Activated CD4-positive, alpha-beta T cell treated with anti-CD3 and anti-CD28 coated beads for 36 hours (primary cell): ENCODE measurements around the gene OR2T5. TPM values are rescaled to one million over a fixed set of nuclear protein-coding genes. Genes with fewer than 3 reads are reported as not detected.
"Not testable (repeated sequence)": the region's sequence is repeated elsewhere in the genome, so short reads cannot be mapped to it uniquely, and the experiment has no call there.

Source experiments
- ATAC-seq: fragments of 200-7000 bp; cut with Tn5 transposase; one replicate; pipeline ENCODE4 v1.10.0; 2021; ENCODE audit warnings: mild to moderate bottlenecking, moderate library complexity
- CTCF ChIA-PET: fragments of 350-600 bp; sonication (Branson Sonifier 250); formaldehyde crosslinking; loops from one replicate; lab custom pipeline; 2021; ENCODE audit warnings: antibody characterized with exemption; lab: Charles Lee
- POLR2A ChIA-PET: fragments of 350-600 bp; sonication (Branson Sonifier 250); formaldehyde crosslinking; loops from one replicate; lab custom pipeline; 2021; ENCODE audit warnings: antibody characterized with exemption, inconsistent platforms; lab: Charles Lee
- DNase-seq: peaks from one replicate; pipeline ENCODE4 v3.0.0-alpha.2; 2020
- H3K27ac Mint-ChIP-seq: one replicate; pipeline ENCODE4 v1.8.0; 2021; ENCODE audit warnings: mixed read lengths
- H3K27me3 Mint-ChIP-seq: one replicate; pipeline ENCODE4 v1.8.0; 2021; ENCODE audit warnings: mixed read lengths
- H3K36me3 Mint-ChIP-seq: one replicate; pipeline ENCODE4 v1.8.0; 2021; ENCODE audit warnings: low read depth, mixed read lengths
- H3K4me1 Mint-ChIP-seq: one replicate; pipeline ENCODE4 v1.8.0; 2021; ENCODE audit warnings: mixed read lengths
- H3K4me3 Mint-ChIP-seq: one replicate; pipeline ENCODE4 v1.8.0; 2021; ENCODE audit warnings: mild to moderate bottlenecking, moderate library complexity, mixed read lengths
- H3K9me3 Mint-ChIP-seq: one replicate; pipeline ENCODE4 v1.8.0; 2021; ENCODE audit warnings: low read depth, mixed read lengths
- intact Hi-C, 2 experiments: fragments of 100-400 bp; cut with DNase I in 1 of 2; cut with micrococcal nuclease in 1 of 2; formaldehyde crosslinking; loops; one replicate each; pipeline versions ENCODE4 v1.14.2 to v1.15.1; 2022 to 2024; cut with DNase I, micrococcal nuclease
- total RNA-seq, 2 experiments: library from RNA; stranded (reverse); gene quantifications; one replicate each; pipeline ENCODE4 v1.2.3, GENCODE V29; 2021

Gene OR2T5
- total RNA-seq, 2 experiments from 2014 or later, result not detected

- Mint-ChIP-seq H3K36me3 (no peaks in the 10 kb centered on the region), H3K27ac (no peak overlapping the region), H3K4me3 (no peak overlapping the region), H3K9me3 (no peaks in the 10 kb centered on the region), H3K4me1 (no peaks in the 10 kb centered on the region), H3K27me3 (no peaks in the 10 kb centered on the region)
- ChIA-PET CTCF (no interaction called here), POLR2A (interaction anchor here (0.7 kb wide), 1 partner anchor 303 kb away, joined by 5 read pairs; no protein-coding TSS in a partner anchor)
- intact Hi-C loops, result no loop called here
- ATAC-seq (no peak), DNase-seq (no peak)
Observed at GRCh38 chr1:248521856-248522255, 33.5 kb downstream of the OR2T5 start.

DNA sequence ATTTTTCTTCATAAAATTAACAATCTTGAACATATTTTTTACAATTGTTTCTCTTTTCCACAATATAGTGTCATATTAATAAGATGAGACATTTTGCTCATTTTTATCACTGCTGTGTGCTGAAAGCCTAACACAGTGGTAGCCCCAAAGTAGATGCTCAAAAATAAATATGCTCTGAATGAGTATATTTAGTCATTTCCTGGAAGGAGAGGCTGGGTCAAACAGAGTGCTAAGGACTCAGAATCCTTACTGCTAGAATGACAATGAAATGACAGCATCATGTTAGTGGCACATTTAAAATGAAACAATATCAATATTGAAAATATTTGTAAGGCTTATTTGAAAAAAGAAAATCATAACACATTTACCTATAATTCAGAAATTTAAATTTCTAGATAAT lies 49.1 kb downstream of the OR2T5 start:
- H3K4me1 Mint-ChIP-seq, H3K27ac Mint-ChIP-seq, POLR2A ChIA-PET, ATAC-seq, intact Hi-C loops, H3K27me3 Mint-ChIP-seq, H3K9me3 Mint-ChIP-seq, H3K4me3 Mint-ChIP-seq, DNase-seq, H3K36me3 Mint-ChIP-seq, CTCF ChIA-PET: not testable (repeated sequence)

Other genes starting within 250 kb of the OR2T5 start
- not detected for gene OR2T33, start 210.6 kb upstream of the OR2T5 start, total RNA-seq
- gene OR2T12, start 185.2 kb upstream of the OR2T5 start, total RNA-seq, result not detected
- not detected for gene OR2M7, start 164.0 kb upstream of the OR2T5 start, total RNA-seq
- gene OR14C36, start 139.8 kb upstream of the OR2T5 start, total RNA-seq, result not detected
- not detected for gene OR2T4, start 126.9 kb upstream of the OR2T5 start, total RNA-seq
- gene OR2T6, start 112.8 kb upstream of the OR2T5 start, total RNA-seq, result not detected
- not detected for gene OR2T1, start 85.5 kb upstream of the OR2T5 start, total RNA-seq
- not detected for gene OR2T2, start 43.0 kb upstream of the OR2T5 start, total RNA-seq
- not detected for gene OR2T3, start 15.2 kb upstream of the OR2T5 start, total RNA-seq
- not detected for gene OR2G6, start 19.5 kb downstream of the OR2T5 start, total RNA-seq
- gene OR2T29, start 74.2 kb downstream of the OR2T5 start, total RNA-seq, result not detected
- gene OR2T34, start 86.2 kb downstream of the OR2T5 start, total RNA-seq, result not detected
- gene OR2T10, start 109.1 kb downstream of the OR2T5 start, total RNA-seq, result not detected
- not detected for gene OR2T11, start 146.5 kb downstream of the OR2T5 start, total RNA-seq
- gene OR2T35, start 156.7 kb downstream of the OR2T5 start, total RNA-seq, result not detected
- not detected for gene OR2T27, start 166.9 kb downstream of the OR2T5 start, total RNA-seq
- gene OR14I1, start 214.2 kb downstream of the OR2T5 start, total RNA-seq, result not detected